Activated naive CD8-positive, alpha-beta T cell treated with anti-CD3 and anti-CD28 coated beads for 36 hours (primary cell): ENCODE data around the gene SPINK14. TPM values are rescaled to one million over a fixed set of nuclear protein-coding genes. Genes with fewer than 3 reads are reported as not detected.

Experiments used
- DNase-seq: peaks from one replicate; pipeline ENCODE4 v3.0.0; 2021
- H3K27ac Mint-ChIP-seq: one replicate; pipeline ENCODE4 v1.8.0; 2022; ENCODE audit warnings: mild to moderate bottlenecking, moderate library complexity, mixed read lengths
- H3K27me3 Mint-ChIP-seq: one replicate; pipeline ENCODE4 v1.8.0; 2022; ENCODE audit warnings: mild to moderate bottlenecking, mixed read lengths
- H3K36me3 Mint-ChIP-seq: one replicate; pipeline ENCODE4 v1.8.0; 2021; ENCODE audit warnings: mild to moderate bottlenecking, mixed read lengths
- H3K4me1 Mint-ChIP-seq: one replicate; pipeline ENCODE4 v1.8.0; 2021; ENCODE audit warnings: mixed read lengths
- H3K4me3 Mint-ChIP-seq: one replicate; pipeline ENCODE4 v1.8.0; 2022; ENCODE audit warnings: mild to moderate bottlenecking, moderate library complexity, mixed read lengths
- H3K9me3 Mint-ChIP-seq: one replicate; pipeline ENCODE4 v1.8.0; 2022; ENCODE audit warnings: mixed read lengths
- total RNA-seq, 2 experiments: library from RNA; stranded (reverse); gene quantifications; one replicate each; pipeline ENCODE4 v1.2.3, GENCODE V29; 2021

The SPINK14 gene
- total RNA-seq, 2 experiments from 2014 or later = not detected

DNA sequence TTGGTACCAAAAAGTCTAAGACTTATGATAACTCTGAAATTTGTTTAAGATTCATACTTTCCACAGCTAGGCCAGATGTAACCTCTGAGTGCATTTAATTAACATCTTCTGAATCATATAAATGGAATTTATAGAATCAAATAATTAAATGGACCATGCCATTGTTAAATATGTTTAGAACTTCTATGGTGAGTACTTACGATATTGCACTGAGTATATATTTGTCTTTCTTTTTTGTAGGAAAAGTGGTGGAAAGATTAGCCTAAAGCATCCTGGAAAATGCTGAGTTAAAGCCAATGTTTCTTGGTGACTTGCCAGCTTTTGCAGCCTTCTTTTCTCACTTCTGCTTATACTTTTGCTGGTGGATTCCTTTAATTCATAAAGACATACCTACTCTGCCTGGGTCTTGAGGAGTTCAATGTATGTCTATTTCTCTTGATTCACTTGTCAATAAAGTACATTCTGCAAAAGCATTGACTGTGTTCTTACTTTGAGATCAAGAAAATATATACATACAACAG is 46.4 kb downstream of the SPINK14 start:
- H3K4me1 Mint-ChIP-seq = no peaks in the 10 kb centered on the region
- H3K27me3 Mint-ChIP-seq = peaks cover 6% of the 10 kb centered on the region
- DNase-seq = no peak
- no peak overlapping the region for H3K27ac Mint-ChIP-seq
- H3K36me3 Mint-ChIP-seq = no peaks in the 10 kb centered on the region
- no peak overlapping the region for H3K4me3 Mint-ChIP-seq
- H3K9me3 Mint-ChIP-seq = no peaks in the 10 kb centered on the region

DNA sequence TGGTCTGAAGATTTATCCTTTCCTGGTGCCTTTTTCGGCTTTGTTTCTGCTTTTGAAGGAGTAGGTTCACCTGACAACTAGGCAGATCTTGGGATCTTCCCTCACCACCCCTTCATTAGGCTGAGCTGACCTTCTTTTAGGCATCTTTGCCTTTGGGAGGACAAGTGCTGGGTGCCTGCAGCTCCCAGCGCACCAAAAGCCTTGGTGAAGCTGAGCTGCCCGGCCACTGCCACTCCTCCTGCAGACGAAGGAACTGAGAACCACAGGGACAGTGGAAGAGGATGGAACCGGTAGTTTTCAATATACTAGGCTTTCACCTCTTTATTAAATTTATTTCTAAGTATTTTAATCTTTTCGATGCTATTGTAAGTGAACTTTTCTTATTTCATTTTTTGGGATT is 53.2 kb downstream of the SPINK14 start:
- Mint-ChIP-seq H3K9me3 (no peaks in the 10 kb centered on the region), H3K4me1 (no peaks in the 10 kb centered on the region), H3K4me3 (no peak overlapping the region), H3K27me3 (peaks cover 23% of the 10 kb centered on the region), H3K36me3 (no peaks in the 10 kb centered on the region), H3K27ac (no peak overlapping the region)
- DNase-seq = no peak

DNA sequence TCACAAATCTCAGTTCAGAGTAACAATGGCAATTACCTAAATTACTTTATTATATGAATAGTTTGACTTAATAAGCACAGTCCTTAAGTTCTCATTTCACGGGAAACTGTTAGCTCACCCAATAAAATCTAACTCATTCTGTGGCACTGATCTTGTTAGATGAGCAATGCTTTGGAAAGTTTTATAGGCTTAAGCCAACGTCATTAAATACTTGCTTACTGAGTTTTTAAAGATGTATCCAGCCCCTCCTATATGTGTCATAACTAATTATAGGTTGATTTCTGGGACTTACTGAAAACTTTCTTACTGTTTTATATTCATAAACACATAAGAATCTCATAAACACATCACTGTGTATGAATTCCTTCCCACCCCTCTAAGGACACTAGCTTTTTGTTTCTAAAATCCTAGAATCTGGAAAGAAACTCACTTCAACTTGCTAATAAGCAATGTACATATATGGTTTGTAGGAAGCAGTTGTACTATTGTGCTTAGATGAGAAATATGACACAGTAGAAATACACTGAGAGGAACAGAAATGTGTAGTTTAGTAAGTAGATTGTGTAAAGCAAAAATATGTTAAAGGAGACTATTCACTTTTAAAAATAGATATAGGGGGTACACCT is 55.9 kb downstream of the SPINK14 start:
- Mint-ChIP-seq H3K4me3 (no peak overlapping the region), H3K36me3 (no peaks in the 10 kb centered on the region), H3K27me3 (peaks cover 33% of the 10 kb centered on the region), H3K4me1 (no peaks in the 10 kb centered on the region), H3K9me3 (no peaks in the 10 kb centered on the region), H3K27ac (no peak overlapping the region)
- DNase-seq = no peak

Other genes with a start within 250 kb of the SPINK14 start
- not detected for gene SPINK5, start 104.6 kb upstream of the SPINK14 start, total RNA-seq
- gene SPINK6, start 34.5 kb downstream of the SPINK14 start, total RNA-seq = not detected
- gene MARCOL, start 70.0 kb downstream of the SPINK14 start, total RNA-seq = not detected
- gene SPINK13, start 100.2 kb downstream of the SPINK14 start, total RNA-seq = not detected
- not detected for gene SPINK7, start 143.9 kb downstream of the SPINK14 start, total RNA-seq
- gene SPINK9, start 167.0 kb downstream of the SPINK14 start, total RNA-seq = not detected
- 10 to 100 TPM; 35.9 to 38.8 TPM for gene FBXO38, start 215.4 kb downstream of the SPINK14 start, total RNA-seq